HEK293 (cell line): Measurements from ENCODE around the gene KCTD15.

Source experiments
- BCL11B ChIP-seq: fragments of 450-650 bp; formaldehyde crosslinking; IDR thresholded peaks from 2 replicates; pipeline ENCODE4 v1.5.1; 2016; ENCODE audit warnings: low read depth, missing biosample characterization, missing genetic modification characterization
- FEZF1 ChIP-seq: fragments of 450-650 bp; formaldehyde crosslinking; IDR thresholded peaks from 2 replicates; pipeline ENCODE4 v1.5.1; 2016; ENCODE audit warnings: missing biosample characterization, missing genetic modification characterization
- YY2 ChIP-seq: fragments of 450-650 bp; formaldehyde crosslinking; IDR thresholded peaks from 2 replicates; pipeline ENCODE4 v1.5.1; 2016; ENCODE audit warnings: missing biosample characterization, missing genetic modification characterization
- ZBTB20 ChIP-seq: fragments of 450-650 bp; formaldehyde crosslinking; IDR thresholded peaks from 2 replicates; pipeline ENCODE4 v1.5.1; 2016; ENCODE audit warnings: missing biosample characterization, missing genetic modification characterization
- ZBTB8A ChIP-seq: fragments of 450-650 bp; formaldehyde crosslinking; IDR thresholded peaks from 2 replicates; pipeline ENCODE4 v1.5.1; 2016; ENCODE audit warnings: missing biosample characterization, missing genetic modification characterization
- ZFP37 ChIP-seq: fragments of 450-650 bp; formaldehyde crosslinking; IDR thresholded peaks from 2 replicates; pipeline ENCODE4 v1.5.1; 2016; ENCODE audit warnings: missing biosample characterization, missing genetic modification characterization
- ZNF146 ChIP-seq: fragments of 450-650 bp; formaldehyde crosslinking; IDR thresholded peaks from 2 replicates; pipeline ENCODE4 v1.5.1; 2016; ENCODE audit warnings: missing biosample characterization, missing genetic modification characterization
- ZNF16 ChIP-seq: fragments of 450-650 bp; formaldehyde crosslinking; IDR thresholded peaks from 2 replicates; pipeline ENCODE4 v1.5.1; 2016; ENCODE audit warnings: low read depth, missing biosample characterization, missing genetic modification characterization
- ZNF202 ChIP-seq: fragments of 450-650 bp; formaldehyde crosslinking; IDR thresholded peaks from 2 replicates; pipeline ENCODE4 v1.5.1; 2016; ENCODE audit warnings: missing biosample characterization, missing genetic modification characterization, borderline replicate concordance
- ZNF341 ChIP-seq: fragments of 450-650 bp; formaldehyde crosslinking; IDR thresholded peaks from 2 replicates; pipeline ENCODE4; 2016; ENCODE audit warnings: low read depth, missing biosample characterization, missing genetic modification characterization
- ZNF585B ChIP-seq: fragments of 450-650 bp; formaldehyde crosslinking; IDR thresholded peaks from 2 replicates; pipeline ENCODE4 v1.5.1; 2016; ENCODE audit warnings: missing biosample characterization, missing genetic modification characterization
- ZNF621 ChIP-seq: fragments of 450-650 bp; formaldehyde crosslinking; IDR thresholded peaks from 2 replicates; pipeline ENCODE4 v1.5.1; 2017; ENCODE audit warnings: missing biosample characterization, missing genetic modification characterization
- ZNF707 ChIP-seq: fragments of 450-650 bp; formaldehyde crosslinking; IDR thresholded peaks from 2 replicates; pipeline ENCODE4 v1.5.1; 2016; ENCODE audit warnings: missing biosample characterization, missing genetic modification characterization
- ZNF768 ChIP-seq: fragments of 450-650 bp; formaldehyde crosslinking; IDR thresholded peaks from 2 replicates; pipeline ENCODE4 v1.5.1; 2018; ENCODE audit warnings: missing biosample characterization, mild to moderate bottlenecking, missing genetic modification characterization
- ZXDB ChIP-seq: fragments of 450-650 bp; formaldehyde crosslinking; IDR thresholded peaks from 2 replicates; pipeline ENCODE4 v1.5.1; 2016; ENCODE audit warnings: missing biosample characterization, missing genetic modification characterization
- TF ChIP-seq, protein P1 (sequence below): fragments of 450-650 bp; formaldehyde crosslinking; IDR thresholded peaks from 2 replicates; pipeline ENCODE4 v1.5.1; 2017; ENCODE audit warnings: missing biosample characterization, missing genetic modification characterization
- TF ChIP-seq, protein P2 (sequence below): fragments of 450-650 bp; IDR thresholded peaks from 2 replicates; pipeline ENCODE4 v1.5.1; 2018; ENCODE audit warnings: missing biosample characterization, missing genetic modification characterization
- TF ChIP-seq, protein P3 (sequence below): fragments of 450-650 bp; formaldehyde crosslinking; IDR thresholded peaks from 2 replicates; pipeline ENCODE4 v1.5.1; 2016; ENCODE audit warnings: missing biosample characterization, missing genetic modification characterization
- TF ChIP-seq, protein P4 (sequence below): fragments of 450-650 bp; formaldehyde crosslinking; conservative IDR thresholded peaks from 2 replicates; pipeline ENCODE4 v1.5.1; 2016; ENCODE audit warnings: low read depth, missing biosample characterization, missing genetic modification characterization
- TF ChIP-seq, protein P5 (sequence below): fragments of 450-650 bp; formaldehyde crosslinking; IDR thresholded peaks from 2 replicates; pipeline ENCODE4 v1.5.1; 2016; ENCODE audit warnings: missing biosample characterization, missing genetic modification characterization
- TF ChIP-seq, protein P6 (sequence below): fragments of 450-650 bp; formaldehyde crosslinking; IDR thresholded peaks from 2 replicates; pipeline ENCODE4 v1.5.1; 2016; ENCODE audit warnings: missing biosample characterization, missing genetic modification characterization

KCTD15 gene

DNA sequence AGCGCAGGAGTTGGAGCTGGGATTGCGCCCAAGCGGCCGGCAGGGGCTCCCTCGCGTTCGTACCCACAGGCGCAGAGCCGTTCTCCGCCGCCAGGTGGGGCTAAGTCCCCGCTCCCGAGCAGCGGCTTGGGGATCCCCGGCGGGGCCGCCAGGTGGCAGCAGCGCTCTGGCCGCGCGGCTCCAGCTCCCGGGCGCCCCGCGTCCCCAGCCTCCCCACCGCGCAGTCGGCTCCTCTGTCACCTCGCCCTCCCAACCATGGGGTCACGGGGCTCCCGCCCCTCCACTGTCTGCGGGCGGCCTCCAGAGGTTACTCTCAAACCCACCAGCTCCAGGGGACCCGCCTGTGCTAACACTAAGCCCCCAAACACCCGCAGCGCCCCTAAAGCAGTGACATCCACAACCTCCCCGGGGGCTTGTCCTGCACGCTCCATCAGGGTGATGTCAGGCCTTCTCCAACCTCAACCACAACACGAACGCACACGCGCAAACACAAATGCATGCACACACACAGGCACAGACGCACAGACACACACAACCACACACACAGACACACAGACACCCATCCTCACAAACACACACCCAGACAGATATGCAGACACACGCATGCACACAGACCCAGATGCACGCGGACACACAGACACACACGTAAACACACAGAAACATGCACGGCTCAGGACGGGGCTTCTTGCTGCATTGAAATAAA is 18.4 kb upstream of the KCTD15 start (continued):
- TF ChIP-seq, protein P1, sequence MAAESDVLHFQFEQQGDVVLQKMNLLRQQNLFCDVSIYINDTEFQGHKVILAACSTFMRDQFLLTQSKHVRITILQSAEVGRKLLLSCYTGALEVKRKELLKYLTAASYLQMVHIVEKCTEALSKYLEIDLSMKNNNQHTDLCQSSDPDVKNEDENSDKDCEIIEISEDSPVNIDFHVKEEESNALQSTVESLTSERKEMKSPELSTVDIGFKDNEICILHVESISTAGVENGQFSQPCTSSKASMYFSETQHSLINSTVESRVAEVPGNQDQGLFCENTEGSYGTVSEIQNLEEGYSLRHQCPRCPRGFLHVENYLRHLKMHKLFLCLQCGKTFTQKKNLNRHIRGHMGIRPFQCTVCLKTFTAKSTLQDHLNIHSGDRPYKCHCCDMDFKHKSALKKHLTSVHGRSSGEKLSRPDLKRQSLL (tag by site-specific recombination): peak; percentile 96
- TF ChIP-seq BCL11B (peak; percentile 35; the same call in 1 of the 2 replicates), ZNF16 (tag by site-specific recombination) (no peak), ZNF768 (tag by site-specific recombination) (no peak; the same call in 1 of the 2 replicates), ZBTB20 (peak; percentile 68; the same call in 1 of the 2 replicates), ZNF621 (tag by site-specific recombination) (peak; percentile 88), ZNF146 (tag by site-specific recombination) (no peak), ZNF341 (tag by site-specific recombination) (no peak), ZNF202 (tag by site-specific recombination) (no peak), ZNF585B (tag by site-specific recombination) (no peak), FEZF1 (tag by site-specific recombination) (no peak), ZBTB8A (tag by site-specific recombination) (peak; percentile 80), ZNF707 (tag by site-specific recombination) (peak; percentile 54; the same call in 1 of the 2 replicates), ZFP37 (peak; percentile 46; the same call in 1 of the 2 replicates), ZXDB (tag by site-specific recombination) (no peak; the same call in 1 of the 2 replicates), YY2 (tag by site-specific recombination) (no peak; the same call in 1 of the 2 replicates)
- TF ChIP-seq, protein P2, sequence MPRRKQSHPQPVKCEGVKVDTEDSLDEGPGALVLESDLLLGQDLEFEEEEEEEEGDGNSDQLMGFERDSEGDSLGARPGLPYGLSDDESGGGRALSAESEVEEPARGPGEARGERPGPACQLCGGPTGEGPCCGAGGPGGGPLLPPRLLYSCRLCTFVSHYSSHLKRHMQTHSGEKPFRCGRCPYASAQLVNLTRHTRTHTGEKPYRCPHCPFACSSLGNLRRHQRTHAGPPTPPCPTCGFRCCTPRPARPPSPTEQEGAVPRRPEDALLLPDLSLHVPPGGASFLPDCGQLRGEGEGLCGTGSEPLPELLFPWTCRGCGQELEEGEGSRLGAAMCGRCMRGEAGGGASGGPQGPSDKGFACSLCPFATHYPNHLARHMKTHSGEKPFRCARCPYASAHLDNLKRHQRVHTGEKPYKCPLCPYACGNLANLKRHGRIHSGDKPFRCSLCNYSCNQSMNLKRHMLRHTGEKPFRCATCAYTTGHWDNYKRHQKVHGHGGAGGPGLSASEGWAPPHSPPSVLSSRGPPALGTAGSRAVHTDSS (tag by site-specific recombination): no peak; the same call in 1 of the 2 replicates
- TF ChIP-seq, protein P3, sequence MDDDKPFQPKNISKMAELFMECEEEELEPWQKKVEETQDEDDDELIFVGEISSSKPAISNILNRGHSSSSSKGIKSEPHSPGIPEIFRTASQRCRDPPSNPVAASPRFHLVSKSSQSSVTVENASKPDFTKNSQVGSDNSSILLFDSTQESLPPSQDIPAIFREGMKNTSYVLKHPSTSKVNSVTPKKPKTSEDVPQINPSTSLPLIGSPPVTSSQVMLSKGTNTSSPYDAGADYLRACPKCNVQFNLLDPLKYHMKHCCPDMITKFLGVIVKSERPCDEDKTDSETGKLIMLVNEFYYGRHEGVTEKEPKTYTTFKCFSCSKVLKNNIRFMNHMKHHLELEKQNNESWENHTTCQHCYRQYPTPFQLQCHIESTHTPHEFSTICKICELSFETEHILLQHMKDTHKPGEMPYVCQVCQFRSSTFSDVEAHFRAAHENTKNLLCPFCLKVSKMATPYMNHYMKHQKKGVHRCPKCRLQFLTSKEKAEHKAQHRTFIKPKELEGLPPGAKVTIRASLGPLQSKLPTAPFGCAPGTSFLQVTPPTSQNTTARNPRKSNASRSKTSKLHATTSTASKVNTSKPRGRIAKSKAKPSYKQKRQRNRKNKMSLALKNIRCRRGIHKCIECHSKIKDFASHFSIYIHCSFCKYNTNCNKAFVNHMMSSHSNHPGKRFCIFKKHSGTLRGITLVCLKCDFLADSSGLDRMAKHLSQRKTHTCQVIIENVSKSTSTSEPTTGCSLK: peak; percentile 91; the same call in 1 of the 2 replicates
- TF ChIP-seq, protein P4, sequence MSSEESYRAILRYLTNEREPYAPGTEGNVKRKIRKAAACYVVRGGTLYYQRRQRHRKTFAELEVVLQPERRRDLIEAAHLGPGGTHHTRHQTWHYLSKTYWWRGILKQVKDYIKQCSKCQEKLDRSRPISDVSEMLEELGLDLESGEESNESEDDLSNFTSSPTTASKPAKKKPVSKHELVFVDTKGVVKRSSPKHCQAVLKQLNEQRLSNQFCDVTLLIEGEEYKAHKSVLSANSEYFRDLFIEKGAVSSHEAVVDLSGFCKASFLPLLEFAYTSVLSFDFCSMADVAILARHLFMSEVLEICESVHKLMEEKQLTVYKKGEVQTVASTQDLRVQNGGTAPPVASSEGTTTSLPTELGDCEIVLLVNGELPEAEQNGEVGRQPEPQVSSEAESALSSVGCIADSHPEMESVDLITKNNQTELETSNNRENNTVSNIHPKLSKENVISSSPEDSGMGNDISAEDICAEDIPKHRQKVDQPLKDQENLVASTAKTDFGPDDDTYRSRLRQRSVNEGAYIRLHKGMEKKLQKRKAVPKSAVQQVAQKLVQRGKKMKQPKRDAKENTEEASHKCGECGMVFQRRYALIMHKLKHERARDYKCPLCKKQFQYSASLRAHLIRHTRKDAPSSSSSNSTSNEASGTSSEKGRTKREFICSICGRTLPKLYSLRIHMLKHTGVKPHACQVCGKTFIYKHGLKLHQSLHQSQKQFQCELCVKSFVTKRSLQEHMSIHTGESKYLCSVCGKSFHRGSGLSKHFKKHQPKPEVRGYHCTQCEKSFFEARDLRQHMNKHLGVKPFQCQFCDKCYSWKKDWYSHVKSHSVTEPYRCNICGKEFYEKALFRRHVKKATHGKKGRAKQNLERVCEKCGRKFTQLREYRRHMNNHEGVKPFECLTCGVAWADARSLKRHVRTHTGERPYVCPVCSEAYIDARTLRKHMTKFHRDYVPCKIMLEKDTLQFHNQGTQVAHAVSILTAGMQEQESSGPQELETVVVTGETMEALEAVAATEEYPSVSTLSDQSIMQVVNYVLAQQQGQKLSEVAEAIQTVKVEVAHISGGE (tag by site-specific recombination): no peak
- TF ChIP-seq, protein P5, sequence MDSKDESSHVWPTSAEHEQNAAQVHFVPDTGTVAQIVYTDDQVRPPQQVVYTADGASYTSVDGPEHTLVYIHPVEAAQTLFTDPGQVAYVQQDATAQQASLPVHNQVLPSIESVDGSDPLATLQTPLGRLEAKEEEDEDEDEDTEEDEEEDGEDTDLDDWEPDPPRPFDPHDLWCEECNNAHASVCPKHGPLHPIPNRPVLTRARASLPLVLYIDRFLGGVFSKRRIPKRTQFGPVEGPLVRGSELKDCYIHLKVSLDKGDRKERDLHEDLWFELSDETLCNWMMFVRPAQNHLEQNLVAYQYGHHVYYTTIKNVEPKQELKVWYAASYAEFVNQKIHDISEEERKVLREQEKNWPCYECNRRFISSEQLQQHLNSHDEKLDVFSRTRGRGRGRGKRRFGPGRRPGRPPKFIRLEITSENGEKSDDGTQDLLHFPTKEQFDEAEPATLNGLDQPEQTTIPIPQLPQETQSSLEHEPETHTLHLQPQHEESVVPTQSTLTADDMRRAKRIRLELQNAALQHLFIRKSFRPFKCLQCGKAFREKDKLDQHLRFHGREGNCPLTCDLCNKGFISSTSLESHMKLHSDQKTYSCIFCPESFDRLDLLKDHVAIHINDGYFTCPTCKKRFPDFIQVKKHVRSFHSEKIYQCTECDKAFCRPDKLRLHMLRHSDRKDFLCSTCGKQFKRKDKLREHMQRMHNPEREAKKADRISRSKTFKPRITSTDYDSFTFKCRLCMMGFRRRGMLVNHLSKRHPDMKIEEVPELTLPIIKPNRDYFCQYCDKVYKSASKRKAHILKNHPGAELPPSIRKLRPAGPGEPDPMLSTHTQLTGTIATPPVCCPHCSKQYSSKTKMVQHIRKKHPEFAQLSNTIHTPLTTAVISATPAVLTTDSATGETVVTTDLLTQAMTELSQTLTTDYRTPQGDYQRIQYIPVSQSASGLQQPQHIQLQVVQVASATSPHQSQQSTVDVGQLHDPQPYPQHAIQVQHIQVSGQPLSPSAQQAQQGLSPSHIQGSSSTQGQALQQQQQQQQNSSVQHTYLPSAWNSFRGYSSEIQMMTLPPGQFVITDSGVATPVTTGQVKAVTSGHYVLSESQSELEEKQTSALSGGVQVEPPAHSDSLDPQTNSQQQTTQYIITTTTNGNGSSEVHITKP (tag by site-specific recombination): no peak
- TF ChIP-seq, protein P6, sequence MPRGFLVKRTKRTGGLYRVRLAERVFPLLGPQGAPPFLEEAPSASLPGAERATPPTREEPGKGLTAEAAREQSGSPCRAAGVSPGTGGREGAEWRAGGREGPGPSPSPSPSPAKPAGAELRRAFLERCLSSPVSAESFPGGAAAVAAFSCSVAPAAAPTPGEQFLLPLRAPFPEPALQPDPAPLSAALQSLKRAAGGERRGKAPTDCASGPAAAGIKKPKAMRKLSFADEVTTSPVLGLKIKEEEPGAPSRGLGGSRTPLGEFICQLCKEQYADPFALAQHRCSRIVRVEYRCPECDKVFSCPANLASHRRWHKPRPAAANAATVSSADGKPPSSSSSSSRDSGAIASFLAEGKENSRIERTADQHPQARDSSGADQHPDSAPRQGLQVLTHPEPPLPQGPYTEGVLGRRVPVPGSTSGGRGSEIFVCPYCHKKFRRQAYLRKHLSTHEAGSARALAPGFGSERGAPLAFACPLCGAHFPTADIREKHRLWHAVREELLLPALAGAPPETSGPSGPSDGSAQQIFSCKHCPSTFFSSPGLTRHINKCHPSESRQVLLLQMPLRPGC (tag by site-specific recombination): peak; percentile 76
